ENCODE measurements around the gene KCNJ5.

Gene KCNJ5

DNA sequence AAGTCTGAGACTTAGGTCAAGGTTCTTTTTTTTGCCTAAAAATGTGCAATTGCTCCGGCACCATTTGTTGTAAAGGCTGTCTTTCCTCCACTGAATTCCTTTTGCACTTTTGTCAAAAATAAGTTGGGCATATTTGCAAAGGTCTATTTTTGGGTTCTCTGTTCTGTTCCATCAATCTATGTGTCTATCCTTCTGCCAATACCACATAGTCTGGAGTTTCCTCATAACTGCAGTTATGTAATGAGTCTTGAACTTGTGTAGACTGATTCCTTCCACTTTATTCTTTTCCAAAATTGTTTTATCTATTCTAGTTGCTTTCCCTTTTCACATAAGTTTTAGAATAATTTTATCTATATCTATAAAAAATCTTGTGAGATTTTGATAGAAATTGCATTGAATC is 6.7 kb downstream of the KCNJ5 start:
- no peak for FAIRE-seq

GRCh38 chr11:128898580-128899344 is 7.6 kb downstream of the KCNJ5 start:
- FAIRE-seq: no peak

- FAIRE-seq: no peak
Observed at GRCh38 chr11:128900468-128900867, 9.3 kb downstream of the KCNJ5 start.

DNA sequence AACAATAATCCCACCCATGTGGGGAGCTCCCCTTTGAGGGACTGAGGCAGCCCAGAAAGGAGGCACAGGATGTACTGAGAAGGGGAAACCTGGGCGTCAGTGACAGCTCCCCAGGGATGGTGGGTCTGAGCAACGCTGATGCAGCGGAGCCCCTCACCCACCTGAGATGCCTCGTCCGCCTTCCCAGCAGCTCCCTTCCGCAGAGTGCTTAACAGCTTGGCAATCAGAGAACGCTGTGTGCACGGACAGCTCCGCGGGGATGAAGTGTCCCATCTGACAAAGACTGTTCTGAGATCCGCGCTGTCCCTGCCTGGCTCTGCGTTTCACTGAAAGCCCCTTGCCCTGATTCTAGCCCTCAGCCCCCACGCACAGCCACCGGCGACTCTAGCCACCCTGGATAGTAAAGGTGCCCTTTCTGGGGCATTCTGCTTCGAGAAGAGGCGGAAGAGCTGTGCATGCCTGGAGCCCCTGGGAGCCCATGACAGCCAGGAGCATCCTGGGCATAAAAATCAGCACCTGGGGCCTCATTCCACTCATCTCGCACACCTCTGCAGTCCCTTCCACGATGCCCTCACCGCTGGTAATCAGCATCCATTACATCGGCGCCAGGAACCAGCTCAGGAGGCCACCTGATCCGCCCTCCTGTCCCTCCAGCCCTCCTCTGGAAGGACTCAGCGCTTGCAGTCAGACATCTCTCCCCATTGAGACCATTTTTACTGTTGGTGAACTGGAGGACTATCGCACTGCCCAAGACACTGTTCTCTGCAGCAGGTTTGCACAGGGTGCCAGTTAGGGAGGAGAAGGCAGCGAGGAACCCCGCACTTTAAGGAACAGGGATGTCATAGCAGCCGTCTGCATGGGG is 10.7 kb downstream of the KCNJ5 start:
- no peak for FAIRE-seq

- no peak for FAIRE-seq
Observed at GRCh38 chr11:128902515-128903066, 11.4 kb downstream of the KCNJ5 start.

GRCh38 chr11:128903248-128904061 is 12.3 kb downstream of the KCNJ5 start:
- FAIRE-seq: no peak

- no peak for FAIRE-seq
Observed at GRCh38 chr11:128904303-128904655, 13.1 kb downstream of the KCNJ5 start.

DNA sequence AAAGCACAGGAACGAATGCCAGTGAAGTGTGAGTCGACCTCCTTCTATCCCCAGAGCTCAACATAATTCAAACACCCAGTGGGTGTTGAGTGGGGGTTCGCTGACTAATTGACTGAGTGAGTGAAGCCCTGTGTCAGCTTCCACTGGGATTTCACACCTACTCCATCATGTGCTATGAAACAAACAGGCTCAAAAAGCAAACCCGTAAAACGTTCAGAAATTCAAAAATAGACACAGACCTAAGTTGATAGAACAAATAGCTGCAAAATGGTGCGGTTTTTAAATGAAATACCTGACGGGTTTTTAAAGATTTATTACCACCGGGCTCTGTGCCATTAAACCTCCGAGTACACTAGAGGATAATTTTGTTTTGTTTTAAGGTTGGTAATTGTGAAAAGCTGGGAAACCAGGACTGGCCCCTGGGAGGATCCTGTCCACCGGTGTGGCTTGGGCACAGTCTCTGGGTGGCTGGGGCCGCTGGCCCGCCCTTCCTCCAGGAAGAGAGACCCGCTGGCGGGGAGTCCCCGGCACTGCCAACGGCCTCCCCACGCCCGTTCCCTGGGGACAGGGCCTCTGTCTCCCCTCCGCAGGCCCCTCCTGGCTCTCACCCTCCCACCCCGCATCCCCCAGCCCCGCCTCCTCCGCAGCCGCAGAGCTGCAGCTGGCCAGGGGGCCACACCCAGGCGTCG is 13.6 kb downstream of the KCNJ5 start:
- FAIRE-seq: no peak

DNA sequence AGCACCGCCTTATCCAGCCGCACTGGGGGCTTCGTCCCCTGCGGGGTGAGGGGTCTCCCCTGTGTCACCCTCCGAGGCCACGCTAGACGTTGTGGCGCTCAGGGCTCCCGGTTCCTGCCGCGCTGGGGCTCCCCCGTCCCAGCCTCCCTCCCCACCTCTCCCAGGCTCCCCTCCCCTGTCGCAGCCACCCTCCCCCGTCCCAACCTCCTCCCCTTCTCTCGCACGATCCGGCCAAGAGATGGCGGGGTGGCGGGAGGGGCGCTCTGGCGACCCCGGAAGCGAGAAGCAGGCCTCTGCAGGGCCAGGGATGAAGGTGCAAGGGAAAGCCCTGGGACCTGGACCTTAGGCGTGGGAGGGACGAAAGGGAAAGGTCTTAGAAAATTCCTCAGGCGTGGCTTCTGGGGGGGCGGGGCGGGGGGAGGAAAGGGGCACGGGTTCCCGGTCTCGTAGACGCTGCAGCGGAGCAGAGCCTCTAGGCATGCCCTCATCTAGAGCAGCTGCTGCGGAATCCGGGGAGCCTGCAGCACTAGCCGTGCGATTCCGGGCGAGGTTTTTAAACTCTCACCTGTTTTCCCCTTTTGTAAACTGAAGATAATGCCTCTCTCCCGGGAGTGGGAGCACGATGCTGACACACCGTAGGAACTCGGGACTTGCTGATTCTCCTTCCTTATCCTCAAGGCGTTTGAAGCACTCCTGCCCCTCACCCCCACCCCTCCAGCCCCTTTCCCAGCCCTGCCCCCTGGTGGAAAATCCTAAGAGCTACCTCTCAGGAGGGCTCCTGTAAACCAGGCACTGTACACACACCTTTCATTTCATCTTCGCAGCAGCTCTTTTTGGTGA is 14.4 kb downstream of the KCNJ5 start:
- no peak for FAIRE-seq

DNA sequence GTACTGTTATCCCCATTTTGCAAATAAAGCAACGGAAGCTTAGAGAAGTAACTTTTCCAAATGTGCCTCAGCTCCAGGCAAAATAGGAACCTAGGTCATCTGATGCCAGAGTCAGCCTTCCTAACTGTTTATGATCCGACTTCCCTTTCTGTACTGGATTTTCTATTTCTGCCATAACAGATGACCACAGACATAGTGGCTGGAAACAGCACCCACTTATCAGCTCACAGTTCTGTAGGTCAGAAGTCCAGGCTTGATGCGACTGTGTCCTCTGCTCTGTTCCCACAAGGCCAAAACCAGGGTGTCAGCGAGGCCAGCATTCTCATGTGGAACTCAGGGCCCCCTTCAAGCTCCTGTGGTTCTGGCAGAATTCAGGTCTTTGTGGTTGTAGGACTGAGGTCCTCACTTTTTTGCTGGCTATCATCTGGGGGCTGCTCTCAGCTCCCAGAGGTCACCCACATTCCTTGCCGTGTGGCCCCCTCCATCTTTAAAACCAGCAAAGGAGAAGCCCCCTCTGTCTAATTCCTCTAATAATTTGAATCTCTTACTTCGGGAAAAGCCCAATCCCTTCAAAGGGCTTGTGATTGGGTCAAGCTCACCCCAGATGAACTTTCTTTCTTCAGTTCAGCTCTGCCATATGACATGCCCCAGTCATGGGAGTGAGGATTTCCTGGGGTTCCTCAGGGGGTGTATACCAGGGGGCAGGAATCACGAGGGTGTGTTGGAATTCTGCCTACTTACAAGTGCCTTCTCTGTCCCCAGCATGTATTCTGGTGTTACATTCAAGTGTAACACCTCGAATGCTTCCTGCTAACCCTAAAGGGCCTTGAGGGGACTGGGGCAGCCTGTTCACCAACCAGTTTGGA is 15.3 kb downstream of the KCNJ5 start:
- FAIRE-seq: no peak

- no peak for FAIRE-seq
Observed at GRCh38 chr11:128907585-128907984, 16.4 kb downstream of the KCNJ5 start.

DNA sequence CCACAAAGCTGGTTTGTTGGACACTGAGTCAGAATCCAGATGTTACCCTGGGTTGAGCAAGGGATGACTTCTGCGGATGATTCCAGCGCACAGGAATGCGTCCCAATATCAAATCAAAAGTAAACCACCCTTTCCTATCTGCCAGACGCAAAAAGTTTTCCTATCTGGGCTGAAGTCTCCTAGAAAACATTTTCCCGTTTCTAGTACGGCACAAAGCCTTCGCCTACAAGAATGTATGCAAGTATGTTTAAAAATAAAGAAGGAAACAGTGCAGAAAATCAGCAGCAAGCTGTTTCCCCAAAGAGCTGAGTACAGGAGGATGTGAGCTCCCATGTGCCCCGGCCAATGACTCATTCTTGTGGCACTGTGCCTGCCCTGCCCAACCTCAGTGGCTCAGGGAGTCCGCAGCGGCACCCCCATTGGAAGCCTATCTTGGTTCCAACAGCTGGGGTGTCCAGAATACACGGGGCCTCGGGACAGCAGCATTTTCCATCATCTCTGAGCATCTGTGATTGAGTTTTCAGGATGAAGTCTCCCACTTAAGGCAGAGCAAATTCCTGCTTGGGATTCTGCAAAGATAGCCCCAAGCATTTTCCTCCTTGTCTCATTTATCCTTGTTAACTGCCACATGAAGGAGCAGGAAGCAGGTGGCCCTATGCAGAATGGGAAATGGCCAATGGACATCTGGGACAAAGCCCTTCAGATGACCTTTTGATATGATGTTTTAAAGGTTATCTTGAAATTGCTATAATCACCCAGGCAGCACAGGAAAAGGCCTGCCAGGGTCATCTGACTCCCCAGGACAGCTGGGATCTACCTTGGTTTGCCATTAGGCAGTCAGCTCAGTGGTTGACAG is 17.5 kb downstream of the KCNJ5 start:
- FAIRE-seq: no peak

- no peak for FAIRE-seq
Observed at GRCh38 chr11:128909438-128910125, 18.4 kb downstream of the KCNJ5 start.

DNA sequence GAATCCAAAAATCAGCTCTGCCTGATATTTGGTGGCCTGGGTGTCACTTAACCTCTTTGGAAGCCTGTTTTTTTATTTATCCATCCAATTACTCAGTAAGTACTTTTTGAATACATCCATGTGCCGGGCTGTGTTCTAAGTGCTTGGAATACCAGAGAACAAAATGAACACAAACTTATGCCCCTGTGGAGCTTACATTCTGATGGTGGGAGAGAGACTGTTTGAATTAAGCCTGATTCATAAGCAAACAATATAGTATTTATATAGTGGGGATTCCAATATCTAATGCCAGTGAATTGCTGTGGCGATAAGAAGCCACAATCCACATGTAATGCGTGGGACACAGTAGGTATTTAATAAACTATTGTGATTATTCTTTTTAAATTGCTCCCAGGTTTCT is 19.4 kb downstream of the KCNJ5 start:
- FAIRE-seq: no peak

- FAIRE-seq: no peak
Observed at GRCh38 chr11:128911239-128911638, 20.1 kb downstream of the KCNJ5 start.

DNA sequence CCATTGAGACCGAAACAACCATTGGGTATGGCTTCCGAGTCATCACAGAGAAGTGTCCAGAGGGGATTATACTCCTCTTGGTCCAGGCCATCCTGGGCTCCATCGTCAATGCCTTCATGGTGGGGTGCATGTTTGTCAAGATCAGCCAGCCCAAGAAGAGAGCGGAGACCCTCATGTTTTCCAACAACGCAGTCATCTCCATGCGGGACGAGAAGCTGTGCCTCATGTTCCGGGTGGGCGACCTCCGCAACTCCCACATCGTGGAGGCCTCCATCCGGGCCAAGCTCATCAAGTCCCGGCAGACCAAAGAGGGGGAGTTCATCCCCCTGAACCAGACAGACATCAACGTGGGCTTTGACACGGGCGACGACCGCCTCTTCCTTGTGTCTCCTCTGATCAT is 20.5 kb downstream of the KCNJ5 start:
- no peak for FAIRE-seq

GRCh38 chr11:128913806-128914205 is 22.6 kb downstream of the KCNJ5 start:
- no peak for FAIRE-seq

GRCh38 chr11:128914216-128915148 is 23.3 kb downstream of the KCNJ5 start:
- no peak for FAIRE-seq

Data from islet of Langerhans (tissue), 1 donor.